ENCODE measurements around the gene OR52A5.

Gene OR52A5

DNA sequence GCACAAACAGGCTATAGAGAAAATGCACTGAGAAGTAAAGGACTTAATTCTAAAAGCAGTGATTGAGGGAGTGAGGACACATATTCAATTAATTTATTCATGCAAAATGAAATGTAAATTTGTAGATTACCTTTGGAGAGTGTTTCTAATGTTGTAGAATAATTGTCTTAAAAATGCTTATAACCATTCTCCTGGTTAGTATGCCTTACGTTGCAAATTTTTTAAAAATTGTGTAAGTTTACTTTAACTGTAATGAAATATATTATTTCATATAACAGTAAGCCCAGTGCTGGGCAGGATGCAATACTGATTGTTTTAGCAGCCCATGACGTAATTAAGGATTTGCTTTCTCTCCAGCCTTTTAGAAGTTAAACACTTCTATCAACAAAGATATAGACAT is 42.1 kb downstream of the OR52A5 start:
- no peaks in the 10 kb centered on the region for H3K36me3 ChIP-seq (replicated peaks)
- in situ Hi-C loops (cut with HindIII; ENCODE audit: low pct_ligation_motif_present, low sequenced_read_pairs): no loop called here
- TF ChIP-seq, protein P1, sequence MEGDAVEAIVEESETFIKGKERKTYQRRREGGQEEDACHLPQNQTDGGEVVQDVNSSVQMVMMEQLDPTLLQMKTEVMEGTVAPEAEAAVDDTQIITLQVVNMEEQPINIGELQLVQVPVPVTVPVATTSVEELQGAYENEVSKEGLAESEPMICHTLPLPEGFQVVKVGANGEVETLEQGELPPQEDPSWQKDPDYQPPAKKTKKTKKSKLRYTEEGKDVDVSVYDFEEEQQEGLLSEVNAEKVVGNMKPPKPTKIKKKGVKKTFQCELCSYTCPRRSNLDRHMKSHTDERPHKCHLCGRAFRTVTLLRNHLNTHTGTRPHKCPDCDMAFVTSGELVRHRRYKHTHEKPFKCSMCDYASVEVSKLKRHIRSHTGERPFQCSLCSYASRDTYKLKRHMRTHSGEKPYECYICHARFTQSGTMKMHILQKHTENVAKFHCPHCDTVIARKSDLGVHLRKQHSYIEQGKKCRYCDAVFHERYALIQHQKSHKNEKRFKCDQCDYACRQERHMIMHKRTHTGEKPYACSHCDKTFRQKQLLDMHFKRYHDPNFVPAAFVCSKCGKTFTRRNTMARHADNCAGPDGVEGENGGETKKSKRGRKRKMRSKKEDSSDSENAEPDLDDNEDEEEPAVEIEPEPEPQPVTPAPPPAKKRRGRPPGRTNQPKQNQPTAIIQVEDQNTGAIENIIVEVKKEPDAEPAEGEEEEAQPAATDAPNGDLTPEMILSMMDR (IDR thresholded peaks at IDR 0.05; ENCODE audit: low read depth, low read length, missing control alignments): no peak
- no peak overlapping the region for H3K27ac ChIP-seq
- no peaks in the 10 kb centered on the region for H3K27me3 ChIP-seq (replicated peaks)
- no peak for DNase-seq
- H3K4me3 ChIP-seq (ENCODE audit: low read depth, low read length): no peak overlapping the region

GRCh38 chr11:5092821-5093585 is 45.2 kb downstream of the OR52A5 start:
- TF ChIP-seq, protein P1 (IDR thresholded peaks at IDR 0.05; ENCODE audit: low read depth, low read length, missing control alignments): no peak
- no peak overlapping the region for H3K27ac ChIP-seq
- H3K4me3 ChIP-seq (ENCODE audit: low read depth, low read length): no peak overlapping the region
- in situ Hi-C loops (cut with HindIII; ENCODE audit: low pct_ligation_motif_present, low sequenced_read_pairs): no loop called here
- DNase-seq: no peak
- no peaks in the 10 kb centered on the region for H3K36me3 ChIP-seq (replicated peaks)
- H3K27me3 ChIP-seq (replicated peaks): no peaks in the 10 kb centered on the region

DNA sequence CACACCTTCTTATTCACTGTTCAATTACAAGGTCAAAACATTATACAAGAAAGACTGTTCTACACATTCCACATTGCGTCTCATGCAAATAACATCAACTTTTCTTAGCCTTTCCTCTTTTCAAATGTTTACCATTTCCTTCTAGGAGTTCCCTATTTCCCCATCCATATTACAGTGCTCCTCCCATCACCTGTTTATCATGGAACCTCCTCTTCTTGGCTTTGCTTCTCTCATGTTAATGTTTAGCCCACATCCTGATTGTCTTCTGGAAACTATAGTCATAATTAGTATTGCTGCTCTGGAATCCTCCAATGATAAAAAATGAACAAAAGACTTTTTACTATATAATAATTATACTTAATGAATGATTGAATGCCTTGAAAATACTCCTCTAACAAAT is 47.5 kb downstream of the OR52A5 start:
- H3K27ac ChIP-seq: no peak overlapping the region
- in situ Hi-C loops (cut with HindIII; ENCODE audit: low pct_ligation_motif_present, low sequenced_read_pairs): no loop called here
- DNase-seq: no peak
- TF ChIP-seq, protein P1 (IDR thresholded peaks at IDR 0.05; ENCODE audit: low read depth, low read length, missing control alignments): no peak
- no peaks in the 10 kb centered on the region for H3K36me3 ChIP-seq (replicated peaks)
- H3K27me3 ChIP-seq (replicated peaks): no peaks in the 10 kb centered on the region
- no peak overlapping the region for H3K4me3 ChIP-seq (ENCODE audit: low read depth, low read length)

DNA sequence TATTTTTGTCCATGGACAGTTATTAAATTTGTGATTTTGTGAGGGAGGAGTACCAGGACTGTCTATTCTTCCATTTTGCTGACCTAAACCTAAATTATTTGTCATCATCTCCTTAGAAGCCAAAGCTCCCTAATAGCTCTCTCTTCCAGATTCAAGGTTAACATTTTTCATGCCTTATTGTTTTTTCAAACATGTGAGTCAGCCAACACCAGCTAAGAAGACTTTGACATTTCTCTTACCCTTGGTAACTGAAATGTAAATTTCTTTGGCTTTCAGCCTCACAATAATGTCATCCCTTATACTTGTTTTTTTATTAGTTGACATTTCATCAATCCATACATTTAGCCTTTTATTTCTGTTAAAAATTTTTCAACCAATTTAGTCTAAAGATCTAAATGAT is 49.6 kb downstream of the OR52A5 start:
- DNase-seq: no peak
- Histone ChIP-seq H3K27me3 (replicated peaks) (no peaks in the 10 kb centered on the region), H3K36me3 (replicated peaks) (no peaks in the 10 kb centered on the region), H3K4me3 (ENCODE audit: low read depth, low read length) (no peak overlapping the region), H3K27ac (no peak overlapping the region)
- TF ChIP-seq, protein P1 (IDR thresholded peaks at IDR 0.05; ENCODE audit: low read depth, low read length, missing control alignments): no peak
- in situ Hi-C loops (cut with HindIII; ENCODE audit: low pct_ligation_motif_present, low sequenced_read_pairs): no loop called here

GRCh38 chr11:5083602-5084001 is 54.6 kb downstream of the OR52A5 start:
- in situ Hi-C loops (cut with HindIII; ENCODE audit: low pct_ligation_motif_present, low sequenced_read_pairs): no loop called here
- TF ChIP-seq, protein P1 (IDR thresholded peaks at IDR 0.05; ENCODE audit: low read depth, low read length, missing control alignments): no peak
- DNase-seq: no peak
- Histone ChIP-seq H3K27me3 (replicated peaks) (no peaks in the 10 kb centered on the region), H3K27ac (no peak overlapping the region), H3K36me3 (replicated peaks) (no peaks in the 10 kb centered on the region), H3K4me3 (ENCODE audit: low read depth, low read length) (no peak overlapping the region)

DNA sequence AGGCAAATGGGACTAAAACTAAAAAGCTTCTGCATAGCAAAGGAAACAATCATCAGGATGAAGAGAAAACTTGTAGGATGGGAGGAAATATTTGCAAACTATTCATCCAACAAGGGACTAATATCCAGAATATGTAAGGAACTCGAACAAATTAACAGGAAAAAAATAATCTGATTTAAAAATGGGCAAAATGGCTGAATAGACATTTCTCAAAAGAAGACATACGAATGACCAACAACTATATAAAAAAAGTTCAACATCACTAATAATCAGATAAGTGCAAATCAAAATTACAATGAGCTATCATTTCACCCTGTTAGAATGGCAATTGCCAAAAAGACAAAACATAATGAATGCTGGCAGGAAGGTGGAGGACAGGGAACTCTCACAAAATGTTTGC is 56.8 kb downstream of the OR52A5 start:
- in situ Hi-C loops (cut with HindIII; ENCODE audit: low pct_ligation_motif_present, low sequenced_read_pairs): no loop called here
- DNase-seq: no peak
- no peaks in the 10 kb centered on the region for H3K36me3 ChIP-seq (replicated peaks)
- H3K27me3 ChIP-seq (replicated peaks): no peaks in the 10 kb centered on the region
- H3K27ac ChIP-seq: no peak overlapping the region
- H3K4me3 ChIP-seq (ENCODE audit: low read depth, low read length): no peak overlapping the region
- TF ChIP-seq, protein P1 (IDR thresholded peaks at IDR 0.05; ENCODE audit: low read depth, low read length, missing control alignments): no peak

Measured in brain microvascular endothelial cell (primary cell).